Measurements from ENCODE around the gene DBNDD2.

DBNDD2 gene, protein sequence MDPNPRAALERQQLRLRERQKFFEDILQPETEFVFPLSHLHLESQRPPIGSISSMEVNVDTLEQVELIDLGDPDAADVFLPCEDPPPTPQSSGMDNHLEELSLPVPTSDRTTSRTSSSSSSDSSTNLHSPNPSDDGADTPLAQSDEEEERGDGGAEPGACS

DNA sequence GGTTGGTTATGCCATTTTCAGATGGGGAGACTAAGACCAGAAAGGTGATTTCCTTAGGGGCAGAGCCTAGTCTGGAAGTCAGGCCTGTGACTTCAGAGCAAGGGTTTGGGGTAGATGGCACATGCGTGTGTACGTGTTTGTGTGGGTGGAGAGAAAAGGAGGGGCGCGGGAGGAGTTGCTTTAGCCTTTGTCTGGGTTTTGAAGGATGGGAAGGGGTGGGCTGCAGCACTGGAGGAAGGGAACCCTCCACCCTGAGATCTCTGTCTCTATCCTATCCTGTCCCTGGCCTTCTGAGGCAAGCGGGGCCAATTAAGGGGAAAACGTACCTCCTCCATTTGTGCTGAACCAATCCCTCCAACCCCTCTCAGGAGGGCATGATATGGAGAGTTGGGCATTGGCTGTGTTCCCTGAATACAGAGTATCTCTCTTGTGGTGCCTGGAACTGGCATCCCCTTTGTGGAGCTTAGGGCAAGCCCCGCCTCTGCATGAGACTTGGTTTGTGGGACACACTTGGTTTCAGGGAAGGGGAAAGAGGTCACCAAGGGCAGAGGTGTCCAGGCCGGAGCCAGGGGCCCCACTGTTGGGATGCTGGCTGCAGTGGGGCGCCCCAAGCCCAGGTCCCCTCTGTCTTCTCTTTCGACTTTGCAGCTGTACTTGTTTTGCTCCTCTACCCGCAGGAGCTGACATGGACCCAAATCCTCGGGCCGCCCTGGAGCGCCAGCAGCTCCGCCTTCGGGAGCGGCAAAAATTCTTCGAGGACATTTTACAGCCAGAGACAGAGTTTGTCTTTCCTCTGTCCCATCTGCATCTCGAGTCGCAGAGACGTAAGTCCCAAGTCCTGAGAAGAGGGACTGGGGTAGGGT is at the start of gene DBNDD2:
DBNDD2 (plus strand) TSS at position 507 of the 863 bp plus-strand sequence; CDS start at position 686, 179 bp downstream.
- Histone ChIP-seq H3K4me1 (ENCODE audit: control insufficient read depth, insufficient read depth, low read length) (peaks cover 8% of the 10 kb centered on the region), H3K9ac (ENCODE audit: low read length) (peak within 1 kb of the TSS; percentile 99), H3K4me3 (ENCODE audit: low read length) (peak within 1 kb of the TSS; percentile 80), H3K27me3 (ENCODE audit: control insufficient read depth, insufficient read depth, low read length) (no peaks in the 10 kb centered on the region), H3K36me3 (ENCODE audit: control insufficient read depth, insufficient read depth, low read length) (peaks cover 4% of the 10 kb centered on the region), H3K9me3 (ENCODE audit: control insufficient read depth, low read length) (no peaks in the 10 kb centered on the region)

DNA sequence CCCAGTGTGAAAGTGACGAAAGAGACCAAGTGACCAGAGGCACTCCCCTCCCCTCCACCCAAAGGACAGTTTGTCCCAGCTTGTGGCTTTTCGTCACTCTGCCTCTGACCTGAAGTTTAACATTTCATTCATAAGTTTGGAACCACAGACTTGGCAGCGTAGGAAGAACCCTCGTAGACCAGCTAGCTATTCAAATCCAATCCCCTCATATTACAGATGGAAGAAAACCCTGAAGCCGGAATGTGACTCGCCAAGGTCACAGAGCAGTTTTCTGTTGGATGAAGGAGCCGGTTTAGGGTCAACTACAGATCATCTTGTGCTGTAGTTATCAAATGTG is 49.1 kb upstream of the DBNDD2 start:
- H3K27me3 ChIP-seq (ENCODE audit: control insufficient read depth, insufficient read depth, low read length), result no peaks in the 10 kb centered on the region
- H3K9ac ChIP-seq (ENCODE audit: low read length), result no peak overlapping the region
- no peaks in the 10 kb centered on the region for H3K36me3 ChIP-seq (ENCODE audit: control insufficient read depth, insufficient read depth, low read length)
- no peaks in the 10 kb centered on the region for H3K9me3 ChIP-seq (ENCODE audit: control insufficient read depth, low read length)
- peaks cover 53% of the 10 kb centered on the region for H3K4me1 ChIP-seq (ENCODE audit: control insufficient read depth, insufficient read depth, low read length)
- H3K4me3 ChIP-seq (ENCODE audit: low read length), result no peak overlapping the region

DNA sequence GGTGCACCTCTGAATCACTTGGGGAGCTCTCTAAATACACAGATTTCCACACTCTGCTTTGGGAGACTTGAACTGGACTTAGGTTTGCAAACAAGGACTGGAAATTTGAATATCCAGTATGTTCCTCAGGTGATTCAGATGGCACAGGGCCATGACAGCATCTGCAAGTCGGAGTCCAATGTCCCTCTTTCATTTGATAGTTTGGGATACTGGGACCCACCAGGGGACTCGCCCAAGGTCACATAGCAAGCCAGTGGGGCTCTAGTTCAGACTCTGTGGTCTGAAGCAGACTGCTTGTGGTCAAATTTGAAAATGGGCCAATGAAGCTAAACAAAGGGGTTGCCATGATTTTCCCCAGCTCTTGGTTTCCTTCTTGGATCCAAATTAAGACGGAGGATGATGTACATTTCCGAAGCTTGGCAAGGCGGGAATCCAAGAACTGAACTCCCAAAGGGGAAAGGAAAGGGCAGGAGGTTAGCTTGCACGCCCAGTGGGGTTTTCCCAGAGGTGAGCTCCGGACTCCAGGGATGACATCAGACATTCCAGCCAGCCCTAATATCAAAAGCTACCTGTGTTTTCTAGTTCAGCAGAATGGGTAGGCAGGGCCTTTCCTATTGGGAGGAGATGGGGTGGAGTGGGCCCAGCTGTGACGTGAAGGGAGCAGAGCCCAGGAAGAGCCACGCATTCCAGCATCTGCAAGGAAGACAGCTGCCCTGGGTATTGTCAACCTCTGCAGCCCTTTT is 48.5 kb upstream of the DBNDD2 start:
- Histone ChIP-seq H3K9ac (ENCODE audit: low read length) (no peak overlapping the region), H3K36me3 (ENCODE audit: control insufficient read depth, insufficient read depth, low read length) (no peaks in the 10 kb centered on the region), H3K9me3 (ENCODE audit: control insufficient read depth, low read length) (no peaks in the 10 kb centered on the region), H3K4me1 (ENCODE audit: control insufficient read depth, insufficient read depth, low read length) (peaks cover 55% of the 10 kb centered on the region), H3K4me3 (ENCODE audit: low read length) (peak overlapping the region; percentile 3), H3K27me3 (ENCODE audit: control insufficient read depth, insufficient read depth, low read length) (no peaks in the 10 kb centered on the region)

DNA sequence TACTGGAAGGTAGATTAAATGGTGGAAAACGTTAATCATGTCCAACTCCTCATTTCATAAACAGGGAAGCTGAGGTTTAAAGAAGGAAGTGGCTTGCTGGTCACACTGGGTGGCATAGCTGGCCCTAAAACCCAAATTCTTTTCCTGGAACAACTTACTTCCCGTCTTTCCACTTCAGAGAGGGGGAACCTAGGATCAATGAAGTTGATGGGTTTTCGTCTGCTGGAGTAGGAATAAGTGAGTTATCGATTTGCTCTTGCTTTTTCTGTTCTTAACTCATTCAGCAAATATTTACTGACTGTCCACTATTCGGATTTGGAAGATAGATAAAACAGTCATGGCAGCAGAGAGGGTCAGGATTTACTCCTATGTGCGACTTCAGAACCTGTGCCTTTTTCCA is 46.3 kb upstream of the DBNDD2 start:
- no peaks in the 10 kb centered on the region for H3K9me3 ChIP-seq (ENCODE audit: control insufficient read depth, low read length)
- H3K9ac ChIP-seq (ENCODE audit: low read length), result no peak overlapping the region
- H3K36me3 ChIP-seq (ENCODE audit: control insufficient read depth, insufficient read depth, low read length), result peaks cover 7% of the 10 kb centered on the region
- no peaks in the 10 kb centered on the region for H3K27me3 ChIP-seq (ENCODE audit: control insufficient read depth, insufficient read depth, low read length)
- H3K4me1 ChIP-seq (ENCODE audit: control insufficient read depth, insufficient read depth, low read length), result peaks cover 55% of the 10 kb centered on the region
- no peak overlapping the region for H3K4me3 ChIP-seq (ENCODE audit: low read length)

DNA sequence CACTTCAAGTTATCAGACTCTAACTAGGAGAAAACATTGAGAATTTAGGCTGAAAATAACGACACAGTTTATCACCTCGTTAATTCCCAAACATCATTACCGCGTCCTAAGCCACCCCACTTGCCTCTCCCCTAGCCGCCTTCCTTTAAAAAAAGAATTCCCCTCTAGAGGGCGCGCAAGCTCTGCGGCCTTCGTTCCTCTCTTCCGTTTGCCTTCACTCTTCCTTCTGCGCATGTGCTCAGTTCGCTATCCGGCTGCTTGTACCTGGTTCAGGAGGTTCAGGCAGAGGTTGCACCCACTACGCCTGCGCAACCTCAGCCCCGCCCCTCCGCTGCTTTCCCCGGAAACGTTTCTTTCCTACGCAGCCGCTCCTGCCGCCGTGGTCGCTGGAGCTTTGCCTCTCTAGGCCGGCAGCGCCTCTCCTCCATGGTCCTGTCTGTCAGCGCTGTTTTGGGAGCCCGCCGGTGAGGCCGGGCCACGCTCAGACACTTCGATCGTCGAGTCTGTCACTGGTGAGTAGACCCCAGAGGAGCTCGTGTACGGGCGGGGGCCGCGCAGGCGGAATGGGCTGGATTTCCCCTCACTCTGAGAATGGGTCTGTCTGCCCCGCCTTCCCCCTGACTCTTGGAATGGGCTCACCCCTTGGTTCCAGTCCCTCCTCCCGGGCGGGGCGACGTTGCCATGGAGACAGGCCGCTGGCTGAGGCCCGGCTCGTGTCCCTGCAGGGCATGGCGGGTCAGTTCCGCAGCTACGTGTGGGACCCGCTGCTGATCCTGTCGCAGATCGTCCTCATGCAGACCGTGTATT is 45.1 kb upstream of the DBNDD2 start, which contains the start of gene SYS1:
SYS1 (plus strand) TSS at position 353 of the 807 bp plus-strand sequence; CDS start at position 729, 376 bp downstream.
- Histone ChIP-seq H3K4me3 (ENCODE audit: low read length) (peak within 1 kb of the TSS; percentile 87), H3K27me3 (ENCODE audit: control insufficient read depth, insufficient read depth, low read length) (no peaks in the 10 kb centered on the region), H3K36me3 (ENCODE audit: control insufficient read depth, insufficient read depth, low read length) (peaks cover 7% of the 10 kb centered on the region), H3K4me1 (ENCODE audit: control insufficient read depth, insufficient read depth, low read length) (peaks cover 46% of the 10 kb centered on the region), H3K9ac (ENCODE audit: low read length) (peak within 1 kb of the TSS; percentile 91), H3K9me3 (ENCODE audit: control insufficient read depth, low read length) (no peaks in the 10 kb centered on the region)

DNA sequence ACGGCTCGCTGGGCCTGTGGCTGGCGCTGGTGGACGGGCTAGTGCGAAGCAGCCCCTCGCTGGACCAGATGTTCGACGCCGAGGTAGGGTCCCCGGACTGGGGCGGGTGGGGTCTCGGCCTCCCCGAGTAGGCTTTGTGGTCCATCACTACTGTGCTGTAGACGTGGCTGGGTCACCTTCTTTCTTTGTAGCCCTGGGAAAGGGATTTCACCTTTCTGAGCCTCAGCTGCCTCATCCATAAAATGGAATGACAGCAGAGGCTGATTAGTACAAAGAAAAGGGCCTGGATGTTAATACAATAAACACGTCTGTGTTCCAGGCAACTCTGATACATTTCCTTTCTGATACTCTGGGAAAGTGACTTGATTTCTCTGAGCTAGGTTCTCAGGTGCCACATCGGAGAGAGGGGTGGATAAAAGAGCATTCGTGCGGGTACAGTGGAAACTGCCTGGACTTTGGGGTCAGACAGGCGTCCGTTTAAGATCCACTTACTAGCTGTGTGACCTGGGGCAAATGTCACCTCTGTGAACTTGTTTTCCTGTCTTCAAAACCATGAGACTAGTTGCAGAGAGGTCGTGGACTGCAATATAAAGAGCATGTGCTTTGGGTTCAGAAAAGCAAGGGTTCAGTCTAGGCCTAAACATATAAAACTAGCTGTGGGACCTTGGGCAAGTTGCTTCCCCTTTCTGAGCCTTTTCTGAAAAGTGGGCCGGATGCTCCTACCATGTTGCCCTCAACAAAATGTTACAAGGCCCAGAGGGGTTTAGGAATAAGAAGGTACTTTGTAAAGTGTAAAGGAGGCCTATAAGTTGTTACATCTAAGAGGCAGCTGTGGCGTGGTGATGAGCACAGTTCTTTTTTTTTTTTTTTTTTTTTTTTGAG is 44.2 kb upstream of the DBNDD2 start:
- Histone ChIP-seq H3K36me3 (ENCODE audit: control insufficient read depth, insufficient read depth, low read length) (peaks cover 7% of the 10 kb centered on the region), H3K4me3 (ENCODE audit: low read length) (peak overlapping the region; percentile 87), H3K9ac (ENCODE audit: low read length) (peak overlapping the region; percentile 91), H3K4me1 (ENCODE audit: control insufficient read depth, insufficient read depth, low read length) (peaks cover 37% of the 10 kb centered on the region), H3K27me3 (ENCODE audit: control insufficient read depth, insufficient read depth, low read length) (no peaks in the 10 kb centered on the region), H3K9me3 (ENCODE audit: control insufficient read depth, low read length) (no peaks in the 10 kb centered on the region)

DNA sequence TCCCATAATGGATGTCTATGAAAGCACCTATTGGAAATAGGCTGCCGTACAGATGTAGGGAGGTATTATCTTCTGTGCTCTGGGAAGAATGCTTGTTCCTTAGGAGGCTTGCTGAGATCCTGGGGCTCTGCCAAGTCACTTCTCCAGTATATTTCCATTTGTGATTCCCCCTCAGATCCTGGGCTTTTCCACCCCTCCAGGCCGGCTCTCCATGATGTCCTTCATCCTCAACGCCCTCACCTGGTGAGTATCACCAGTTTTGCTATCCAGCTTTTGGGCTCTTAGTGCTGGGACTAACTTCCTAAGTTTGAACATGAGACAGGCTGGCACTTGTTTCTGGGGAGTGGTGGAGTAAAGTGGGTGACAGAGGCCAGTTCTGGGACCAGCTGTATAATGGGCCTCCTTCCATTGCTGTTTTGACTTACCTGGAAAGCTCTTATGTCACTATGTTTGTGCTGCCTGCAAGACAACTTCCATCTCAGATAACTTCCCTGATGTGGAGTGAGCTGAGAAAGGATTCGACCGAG is 42.6 kb upstream of the DBNDD2 start:
- Histone ChIP-seq H3K27me3 (ENCODE audit: control insufficient read depth, insufficient read depth, low read length) (no peaks in the 10 kb centered on the region), H3K9me3 (ENCODE audit: control insufficient read depth, low read length) (no peaks in the 10 kb centered on the region), H3K9ac (ENCODE audit: low read length) (no peak overlapping the region), H3K36me3 (ENCODE audit: control insufficient read depth, insufficient read depth, low read length) (peaks cover 7% of the 10 kb centered on the region), H3K4me1 (ENCODE audit: control insufficient read depth, insufficient read depth, low read length) (peaks cover 24% of the 10 kb centered on the region), H3K4me3 (ENCODE audit: low read length) (no peak overlapping the region)

DNA sequence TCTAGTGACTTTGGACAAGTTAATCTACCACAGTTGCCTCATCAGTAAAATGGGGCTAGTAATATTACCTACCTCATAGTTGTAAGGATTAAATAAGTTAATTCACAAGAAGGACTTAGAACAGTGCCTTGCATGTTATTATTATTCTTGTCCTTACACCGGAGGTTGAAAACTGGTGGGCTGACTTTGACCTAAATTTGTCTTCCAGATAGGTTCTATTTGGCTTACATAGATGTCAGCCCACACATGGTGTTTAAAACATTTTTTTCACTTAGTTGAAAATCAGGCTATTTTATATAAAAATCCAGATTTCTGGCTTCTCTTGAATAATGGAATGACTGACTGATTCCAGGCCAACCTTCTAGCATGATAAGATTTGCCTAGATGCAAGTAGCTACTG is 41.9 kb upstream of the DBNDD2 start:
- Histone ChIP-seq H3K27me3 (ENCODE audit: control insufficient read depth, insufficient read depth, low read length) (no peaks in the 10 kb centered on the region), H3K4me1 (ENCODE audit: control insufficient read depth, insufficient read depth, low read length) (peaks cover 19% of the 10 kb centered on the region), H3K4me3 (ENCODE audit: low read length) (no peak overlapping the region), H3K9me3 (ENCODE audit: control insufficient read depth, low read length) (no peaks in the 10 kb centered on the region), H3K9ac (ENCODE audit: low read length) (no peak overlapping the region), H3K36me3 (ENCODE audit: control insufficient read depth, insufficient read depth, low read length) (peaks cover 7% of the 10 kb centered on the region)

DNA sequence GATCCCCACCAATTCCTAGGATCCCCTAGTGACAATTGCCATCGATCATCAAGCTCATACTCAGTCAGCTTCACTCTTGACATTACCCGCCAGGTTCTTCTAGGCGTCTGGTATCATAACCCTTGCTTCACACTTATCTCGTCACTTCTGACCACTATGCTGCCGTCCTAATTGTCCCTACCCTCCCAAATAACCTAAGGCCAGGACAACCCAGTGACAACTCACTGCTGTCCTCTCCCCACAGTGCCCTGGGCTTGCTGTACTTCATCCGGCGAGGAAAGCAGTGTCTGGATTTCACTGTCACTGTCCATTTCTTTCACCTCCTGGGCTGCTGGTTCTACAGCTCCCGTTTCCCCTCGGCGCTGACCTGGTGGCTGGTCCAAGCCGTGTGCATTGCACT is 41.5 kb upstream of the DBNDD2 start:
- Histone ChIP-seq H3K4me1 (ENCODE audit: control insufficient read depth, insufficient read depth, low read length) (peaks cover 18% of the 10 kb centered on the region), H3K9me3 (ENCODE audit: control insufficient read depth, low read length) (no peaks in the 10 kb centered on the region), H3K36me3 (ENCODE audit: control insufficient read depth, insufficient read depth, low read length) (peaks cover 7% of the 10 kb centered on the region), H3K27me3 (ENCODE audit: control insufficient read depth, insufficient read depth, low read length) (no peaks in the 10 kb centered on the region), H3K9ac (ENCODE audit: low read length) (no peak overlapping the region), H3K4me3 (ENCODE audit: low read length) (no peak overlapping the region)

DNA sequence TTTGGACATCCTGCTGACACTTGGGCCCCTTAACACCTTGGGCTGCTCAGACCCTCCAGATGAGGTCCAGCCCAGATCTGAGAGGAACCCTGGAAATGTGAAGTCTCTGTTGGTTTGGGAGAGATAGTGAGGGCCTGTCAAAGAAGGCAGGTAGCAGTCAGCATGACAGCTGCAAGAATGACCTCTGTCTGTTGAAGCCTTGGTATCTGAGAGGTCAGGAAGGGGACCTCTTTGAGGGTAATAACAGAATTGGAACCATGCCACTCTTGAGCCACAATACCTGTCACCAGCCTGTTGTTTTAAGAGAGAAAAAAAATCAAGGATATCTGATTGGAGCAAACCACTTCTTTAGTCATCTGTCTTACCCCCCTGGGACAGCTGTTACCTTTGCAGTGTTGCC is 41.0 kb upstream of the DBNDD2 start:
- Histone ChIP-seq H3K9me3 (ENCODE audit: control insufficient read depth, low read length) (no peaks in the 10 kb centered on the region), H3K4me3 (ENCODE audit: low read length) (no peak overlapping the region), H3K27me3 (ENCODE audit: control insufficient read depth, insufficient read depth, low read length) (no peaks in the 10 kb centered on the region), H3K4me1 (ENCODE audit: control insufficient read depth, insufficient read depth, low read length) (peaks cover 13% of the 10 kb centered on the region), H3K9ac (ENCODE audit: low read length) (no peak overlapping the region), H3K36me3 (ENCODE audit: control insufficient read depth, insufficient read depth, low read length) (peaks cover 7% of the 10 kb centered on the region)

Data from mucosa of stomach (tissue), 1 donor.